RWPE1 (cell line): ENCODE measurements around the gene GPR173.
A peak's percentile ranks its signal among the peaks of the same experiment; 100 is the strongest.

ENCODE experiments used
- CTCF ChIA-PET: fragments of 350-600 bp; sonication (Branson Sonifier 250); formaldehyde crosslinking; extraction: SDS; loops from one replicate; lab custom pipeline; 2021; lab: Yijun Ruan, JAX
- POLR2A ChIA-PET: fragments of 400-600 bp; formaldehyde crosslinking; extraction: SDS; loops from one replicate; lab custom pipeline; 2020; ENCODE audit warnings: antibody characterized with exemption; ENCODE audit not compliant: low non-redundant PET; lab: Yijun Ruan, JAX
- DNase-seq: peaks from one replicate; pipeline ENCODE4 v3.0.0; 2012; ENCODE audit warnings: low spot score
- H3K27ac ChIP-seq: fragments of 450-650 bp; 2 replicates; pipeline ENCODE4 v1.5.1; 2017
- CTCF ChIP-seq: fragments of 450-650 bp; conservative IDR thresholded peaks from 2 replicates; pipeline ENCODE4 v1.5.1; 2017; ENCODE audit warnings: low read depth, mild to moderate bottlenecking

The GPR173 gene

GRCh38 chrX:53036149-53036548 is 12.4 kb upstream of the GPR173 start:
- TF ChIP-seq CTCF: no peak
- H3K27ac ChIP-seq: no peak overlapping the region
- no peak for DNase-seq
- POLR2A ChIA-PET: no interaction called here
- CTCF ChIA-PET: no interaction called here

GRCh38 chrX:53039236-53039635 is 9.4 kb upstream of the GPR173 start:
- no peak for TF ChIP-seq CTCF
- POLR2A ChIA-PET: no interaction called here
- no peak overlapping the region for H3K27ac ChIP-seq
- CTCF ChIA-PET: no interaction called here
- DNase-seq: no peak

GRCh38 chrX:53044995-53045394 is 3.6 kb upstream of the GPR173 start:
- CTCF ChIA-PET: no interaction called here
- no peak for TF ChIP-seq CTCF
- POLR2A ChIA-PET: no interaction called here
- H3K27ac ChIP-seq: no peak overlapping the region
- no peak for DNase-seq

- ChIA-PET CTCF (no interaction called here), POLR2A (no interaction called here)
- no peak for DNase-seq
- H3K27ac ChIP-seq: no peak overlapping the region
- TF ChIP-seq CTCF: no peak; the same call in 1 of the 2 replicates
These were observed 1.4 kb upstream of the GPR173 start for GRCh38 chrX:53047228-53047627.

GRCh38 chrX:53049127-53049517 is 533 bp downstream of the GPR173 start:
- no peak for DNase-seq
- ChIA-PET CTCF (no interaction called here), POLR2A (no interaction called here)
- no peak for TF ChIP-seq CTCF
- H3K27ac ChIP-seq: peak overlapping the region; percentile 13; the same call in 1 of the 2 replicates

GRCh38 chrX:53050841-53051240 is 2.3 kb downstream of the GPR173 start:
- ChIA-PET POLR2A (no interaction called here), CTCF (interaction anchor here (0.5 kb wide), 1 partner anchor 68 kb away, joined by 3 read pairs; no protein-coding TSS in a partner anchor)
- TF ChIP-seq CTCF: no peak
- H3K27ac ChIP-seq: no peak overlapping the region
- DNase-seq: no peak
